BJ (cell line): Measurements from ENCODE around the gene MRPL28. TPM values are rescaled to one million over a fixed set of nuclear protein-coding genes. Genes with fewer than 3 reads are reported as not detected.
"Not testable (repeated sequence)": the region's sequence is repeated elsewhere in the genome, so short reads cannot be mapped to it uniquely, and the experiment has no call there.

ENCODE experiments used
- CTCF ChIA-PET: fragments of 350-600 bp; formaldehyde crosslinking; extraction: SDS; loops from one replicate; lab custom pipeline; 2021; ENCODE audit warnings: antibody characterized with exemption, inconsistent platforms; lab: Yijun Ruan, JAX
- POLR2A ChIA-PET: fragments of 300-600 bp; sonication (Branson Sonifier 250); formaldehyde crosslinking; extraction: SDS; loops from one replicate; lab custom pipeline; 2021; ENCODE audit warnings: antibody characterized with exemption; lab: Charles Lee
- DNase-seq: peaks from one replicate; pipeline ENCODE4 v3.0.0-alpha.2; 2011; ENCODE audit warnings: low read depth
- H3K27me3 ChIP-seq: 2 replicates; pipeline ENCODE4 v1.6.0; 2011; ENCODE audit warnings: low read length; ENCODE audit not compliant: control insufficient read depth, insufficient read depth
- H3K36me3 ChIP-seq: 2 replicates; pipeline ENCODE4 v1.5.1; 2011; ENCODE audit warnings: low read length; ENCODE audit not compliant: control insufficient read depth, insufficient read depth
- H3K4me3 ChIP-seq: 2 replicates; pipeline ENCODE4 v1.5.1; 2011; ENCODE audit warnings: low read depth, mild to moderate bottlenecking, control low read depth, low read length
- CTCF ChIP-seq: IDR thresholded peaks from 2 replicates; pipeline ENCODE4 v1.5.1; 2011; ENCODE audit warnings: low read depth, mild to moderate bottlenecking, control low read depth, inconsistent platforms, low read length, moderate library complexity; ENCODE audit not compliant: insufficient read depth
- polyA minus RNA-seq: library from RNA; depleted of rRNA, polyadenylated mRNA; stranded (reverse); fragments of >200 nt; gene quantifications from 2 replicates; pipeline ENCODE4 v1.2.3, GENCODE V29; 2011; rRNA and poly(A)+ RNA removed
- polyA plus RNA-seq: library from polyadenylated mRNA; depleted of rRNA; stranded (reverse); fragments of >200 nt; gene quantifications from 2 replicates; pipeline ENCODE4 v1.2.3, GENCODE V29; 2011; rRNA removed

Gene MRPL28
- polyA plus RNA-seq: 143 and 188 TPM in 2 replicates
- 22.3 and 33.3 TPM in 2 replicates for polyA minus RNA-seq

DNA sequence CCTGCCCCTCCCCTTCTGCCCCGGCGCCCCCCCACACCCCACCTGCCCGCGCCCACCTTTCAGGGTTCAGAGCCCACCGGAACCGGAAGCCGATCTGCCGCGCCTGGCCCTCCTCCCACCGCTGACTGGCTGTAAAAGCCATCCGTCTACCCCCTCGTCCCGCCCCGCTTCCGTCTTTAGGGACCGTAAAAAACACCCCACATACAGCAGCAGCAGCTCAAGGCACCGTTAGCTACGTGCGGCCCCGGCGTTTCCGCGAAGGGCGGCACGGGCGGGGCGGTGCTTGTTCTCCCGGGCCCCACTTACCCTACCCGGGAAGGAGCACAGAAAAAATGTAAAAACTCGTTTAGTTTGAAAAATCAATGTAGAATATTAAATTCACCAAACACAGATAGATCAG is at the start of gene MRPL28:
Gene MRPL28 (minus strand): TSS at position 96 of the 400 bp plus-strand sequence. CDS start 320 bp downstream, outside the sequence.
- Histone ChIP-seq H3K36me3 (peaks cover 42% of the 10 kb centered on the region), H3K27me3 (no peaks in the 10 kb centered on the region), H3K4me3 (peak within 1 kb of the TSS; percentile 42)
- POLR2A ChIA-PET: no interaction called here
- CTCF ChIA-PET: interaction anchor here (1.0 to 1.9 kb wide), 3 partner anchors 8 to 27 kb away, joined by 3 to 10 read pairs (median 4); no protein-coding TSS in a partner anchor
- DNase-seq: peak; percentile 71
- TF ChIP-seq CTCF: no peak

DNA sequence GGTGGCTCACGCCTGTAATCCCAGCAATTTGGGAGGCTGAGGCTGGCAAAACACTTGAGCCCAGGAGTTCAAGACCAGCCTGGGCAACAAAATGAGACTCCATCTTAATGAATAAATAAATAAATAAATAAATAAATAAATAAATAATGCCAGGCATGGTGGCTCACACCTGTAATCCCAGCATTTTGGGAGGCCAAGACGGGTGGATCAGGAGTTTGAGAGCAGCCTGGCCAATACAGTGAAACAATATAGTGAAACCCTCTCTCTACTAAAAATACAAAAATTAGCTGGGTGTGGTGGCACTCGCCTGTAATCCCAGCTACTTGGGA is 44.8 kb upstream of the MRPL28 start:
- H3K4me3 ChIP-seq, DNase-seq, POLR2A ChIA-PET, H3K36me3 ChIP-seq, H3K27me3 ChIP-seq: not testable (repeated sequence)
- CTCF ChIA-PET: interaction anchor here (1.5 kb wide), 1 partner anchor 8 kb away, joined by 4 read pairs; no protein-coding TSS in a partner anchor

DNA sequence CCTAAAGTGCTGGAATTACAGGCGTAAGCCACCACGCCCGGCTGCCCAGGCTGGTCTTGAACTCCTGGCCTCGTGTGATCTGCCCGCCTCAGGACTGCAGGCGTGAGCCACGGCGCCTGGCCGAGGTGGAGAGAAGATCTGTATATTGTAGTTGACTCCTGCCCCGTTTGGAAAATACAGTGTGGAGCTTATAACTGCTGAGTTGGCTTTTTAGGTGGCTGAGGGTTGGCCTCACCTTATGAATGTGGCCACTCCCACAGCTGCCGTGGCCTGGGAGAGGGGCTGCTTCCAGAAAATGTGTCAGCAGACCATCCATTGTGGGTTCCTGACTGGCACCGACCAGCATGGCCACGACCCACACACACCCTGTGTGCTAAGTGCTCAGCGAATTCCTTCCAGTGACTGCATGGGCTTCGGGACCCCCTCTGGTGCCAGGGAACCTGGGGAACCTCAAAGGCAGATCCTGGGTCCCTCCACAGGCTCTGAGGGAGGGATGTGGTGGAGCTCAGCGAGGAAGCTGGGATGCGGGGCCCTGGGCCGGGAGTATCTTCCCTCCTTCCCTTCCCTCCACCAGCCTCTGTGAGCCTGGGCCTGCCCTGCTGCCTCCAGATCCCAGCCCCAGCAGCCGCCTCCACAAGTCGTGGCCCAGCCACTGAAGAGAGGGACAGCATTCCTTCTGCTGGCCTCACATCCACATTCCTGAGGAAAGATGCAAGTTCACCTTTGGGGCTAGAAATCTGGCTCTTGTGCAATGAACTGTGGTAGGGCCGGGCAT is 44.2 kb upstream of the MRPL28 start:
- no peak for TF ChIP-seq CTCF
- DNase-seq: no peak
- ChIA-PET POLR2A (no interaction called here), CTCF (interaction anchor here (1.5 kb wide), 1 partner anchor 8 kb away, joined by 4 read pairs; no protein-coding TSS in a partner anchor)
- Histone ChIP-seq H3K36me3 (peaks cover 5% of the 10 kb centered on the region), H3K27me3 (no peaks in the 10 kb centered on the region), H3K4me3 (no peak overlapping the region)

- ChIA-PET CTCF (no interaction called here), POLR2A (no interaction called here)
- no peak overlapping the region for H3K4me3 ChIP-seq
- peaks cover 5% of the 10 kb centered on the region for H3K36me3 ChIP-seq
- DNase-seq: no peak
- no peak for TF ChIP-seq CTCF
- no peaks in the 10 kb centered on the region for H3K27me3 ChIP-seq
Observed at GRCh38 chr16:411576-412265, 41.4 kb upstream of the MRPL28 start.

DNA sequence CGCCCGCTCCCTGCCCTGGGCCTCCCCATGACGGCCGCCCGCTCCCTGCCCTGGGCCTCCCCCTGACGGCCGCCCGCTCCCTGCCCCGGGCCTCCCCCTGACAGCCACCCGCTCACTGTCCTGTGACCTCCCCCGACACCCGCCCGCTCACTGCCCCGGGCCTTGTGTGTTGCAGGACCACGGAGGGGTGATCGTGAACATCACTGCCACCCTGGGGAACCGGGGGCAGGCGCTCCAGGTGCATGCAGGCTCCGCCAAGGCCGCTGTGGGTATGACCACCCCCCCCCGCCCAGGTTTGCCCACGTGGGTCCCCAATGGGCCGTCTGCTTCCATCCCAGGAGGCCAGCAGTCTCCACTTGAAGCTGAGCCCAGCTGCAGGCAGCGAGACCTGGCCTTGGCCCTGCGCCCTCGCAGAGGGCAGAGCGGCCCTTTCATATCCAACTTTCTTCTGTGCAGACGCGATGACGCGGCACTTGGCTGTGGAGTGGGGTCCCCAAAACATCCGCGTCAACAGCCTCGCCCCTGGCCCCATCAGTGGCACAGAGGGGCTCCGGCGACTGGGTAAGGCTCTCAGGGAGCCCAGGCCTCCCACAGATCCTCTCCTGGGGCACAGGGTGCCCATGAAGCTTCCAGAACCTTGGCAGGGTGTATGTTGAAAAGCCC is 40.3 kb upstream of the MRPL28 start:
- peaks cover 5% of the 10 kb centered on the region for H3K36me3 ChIP-seq
- H3K4me3 ChIP-seq: no peak overlapping the region
- ChIA-PET CTCF (no interaction called here), POLR2A (no interaction called here)
- DNase-seq: no peak
- no peaks in the 10 kb centered on the region for H3K27me3 ChIP-seq
- TF ChIP-seq CTCF: no peak
